ENCODE data around the gene TAS1R1.

Gene TAS1R1

GRCh38 chr1:6545276-6546112, 9.6 kb upstream of the TAS1R1 start:
- no peak for TF ChIP-seq POLR2AphosphoS5 (IDR thresholded peaks at IDR 0.05; ENCODE audit: low read depth, low read length)
- no peak for TF ChIP-seq FOXP2 (optimal IDR thresholded peaks at IDR 0.05; ENCODE audit: borderline replicate concordance, extremely low read depth, extremely low read length, insufficient read depth)
- no peak for TF ChIP-seq TAF1 (IDR thresholded peaks at IDR 0.05; ENCODE audit: borderline replicate concordance, insufficient read depth, low read length)

- TF ChIP-seq POLR2AphosphoS5 (IDR thresholded peaks at IDR 0.05; ENCODE audit: low read depth, low read length) = no peak; the same call in 1 of the 2 replicates
- no peak for TF ChIP-seq REST (IDR thresholded peaks at IDR 0.05; ENCODE audit: insufficient read depth in 1 of 2, low read depth in 2 of 2, low read length in 2 of 2)
- no peak for TF ChIP-seq FOXP2 (optimal IDR thresholded peaks at IDR 0.05; ENCODE audit: borderline replicate concordance, extremely low read depth, extremely low read length, insufficient read depth)
These were observed 8.8 kb upstream of the TAS1R1 start for GRCh38 chr1:6546326-6546725.

- TF ChIP-seq TAF1 (IDR thresholded peaks at IDR 0.05; ENCODE audit: borderline replicate concordance, insufficient read depth, low read length) (no peak), FOXP2 (optimal IDR thresholded peaks at IDR 0.05; ENCODE audit: borderline replicate concordance, extremely low read depth, extremely low read length, insufficient read depth) (no peak), SIN3A (IDR thresholded peaks at IDR 0.05; ENCODE audit: borderline replicate concordance, insufficient read depth, low read length) (no peak), POLR2AphosphoS5 (IDR thresholded peaks at IDR 0.05; ENCODE audit: low read depth, low read length) (no peak), REST (IDR thresholded peaks at IDR 0.05; ENCODE audit: insufficient read depth in 1 of 2, low read depth in 2 of 2, low read length in 2 of 2) (no peak)
These were observed 7.8 kb upstream of the TAS1R1 start for GRCh38 chr1:6547301-6547700.

- TF ChIP-seq TAF1 (IDR thresholded peaks at IDR 0.05; ENCODE audit: borderline replicate concordance, insufficient read depth, low read length) = peak; percentile 89; the same call in 1 of the 2 replicates
- TF ChIP-seq SIN3A (IDR thresholded peaks at IDR 0.05; ENCODE audit: borderline replicate concordance, insufficient read depth, low read length) = peak; percentile 52; the same call in 1 of the 2 replicates
- 0 out of 4 replicates have a peak, but pooled peaks of 1 of the 2 experiments have one; percentile 51 for TF ChIP-seq REST (IDR thresholded peaks at IDR 0.05; ENCODE audit: insufficient read depth in 1 of 2, low read depth in 2 of 2, low read length in 2 of 2)
- TF ChIP-seq FOXP2 (optimal IDR thresholded peaks at IDR 0.05; ENCODE audit: borderline replicate concordance, extremely low read depth, extremely low read length, insufficient read depth) = peak; percentile 80
- TF ChIP-seq POLR2AphosphoS5 (IDR thresholded peaks at IDR 0.05; ENCODE audit: low read depth, low read length) = peak; percentile 70; the same call in 1 of the 2 replicates
These were observed 838 bp upstream of the TAS1R1 start, which contains the start of gene NOL9 for GRCh38 chr1:6554031-6554906. Gene NOL9 (minus strand): TSS chr1:6554513. CDS start chr1:6554502, 11 bp downstream.

GRCh38 chr1:6557597-6557996, 2.5 kb downstream of the TAS1R1 start:
- TF ChIP-seq REST (IDR thresholded peaks at IDR 0.05; ENCODE audit: insufficient read depth in 1 of 2, low read depth in 2 of 2, low read length in 2 of 2) (no peak), SIN3A (IDR thresholded peaks at IDR 0.05; ENCODE audit: borderline replicate concordance, insufficient read depth, low read length) (no peak), FOXP2 (optimal IDR thresholded peaks at IDR 0.05; ENCODE audit: borderline replicate concordance, extremely low read depth, extremely low read length, insufficient read depth) (no peak), POLR2AphosphoS5 (IDR thresholded peaks at IDR 0.05; ENCODE audit: low read depth, low read length) (no peak)

Measured in PFSK-1 (cell line).